HG03378 (cell line): ENCODE measurements around the gene RPS26.
"Not testable (repeated sequence)": the region's sequence is repeated elsewhere in the genome, so short reads cannot be mapped to it uniquely, and the experiment has no call there.

Source experiments
- ATAC-seq: cut with Tn5 transposase; IDR thresholded peaks from one replicate; pipeline ENCODE4 v1.9.1; 2021; ENCODE audit warnings: mild to moderate bottlenecking, moderate library complexity; ENCODE audit not compliant: unreplicated experiment

The RPS26 gene

DNA sequence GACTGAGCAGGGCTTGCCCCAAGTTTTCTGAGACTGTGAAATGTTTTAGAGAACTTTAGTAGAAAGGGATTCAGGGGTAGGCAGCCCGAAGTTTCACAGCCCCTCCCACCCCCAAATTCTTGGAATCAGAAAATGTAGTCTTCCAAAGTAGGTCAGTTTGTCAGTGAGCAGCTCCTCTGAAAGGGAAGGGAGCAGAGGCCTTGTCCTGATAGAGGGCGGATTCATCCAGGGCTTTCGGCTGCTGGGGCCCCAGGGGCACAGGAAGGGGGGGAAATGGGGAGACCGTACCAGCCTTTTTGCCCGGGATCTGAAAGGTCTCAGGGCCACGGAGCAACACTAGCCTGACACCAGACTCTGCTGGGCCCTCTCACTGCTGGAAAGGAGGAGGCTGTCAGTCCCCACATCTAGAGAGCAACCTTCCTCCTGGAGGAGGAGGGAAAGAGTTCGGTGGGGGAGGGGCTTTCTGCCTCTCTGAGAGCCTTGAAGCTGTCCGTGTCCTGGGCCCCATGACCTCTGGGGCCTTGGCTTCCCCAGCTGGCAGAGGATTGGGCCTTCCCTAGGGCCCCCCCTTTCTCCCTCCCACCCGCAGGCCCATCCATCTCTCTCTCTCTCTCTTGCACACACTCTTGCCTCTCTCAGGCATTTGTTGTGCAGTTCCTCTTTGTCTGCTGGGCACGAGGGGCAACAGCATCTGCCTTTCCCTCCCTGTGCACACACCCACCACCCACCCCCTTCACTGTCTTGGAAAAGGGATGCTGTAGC is 21.1 kb upstream of the RPS26 start, which contains the start of gene IKZF4:
Gene IKZF4, plus strand, starts transcription at position 621 of the 762 bp plus-strand sequence. CDS start 451 bp downstream, outside the sequence.
- no peak for ATAC-seq

GRCh38 chr12:56021889-56022497 is 19.7 kb upstream of the RPS26 start:
- ATAC-seq: no peak

DNA sequence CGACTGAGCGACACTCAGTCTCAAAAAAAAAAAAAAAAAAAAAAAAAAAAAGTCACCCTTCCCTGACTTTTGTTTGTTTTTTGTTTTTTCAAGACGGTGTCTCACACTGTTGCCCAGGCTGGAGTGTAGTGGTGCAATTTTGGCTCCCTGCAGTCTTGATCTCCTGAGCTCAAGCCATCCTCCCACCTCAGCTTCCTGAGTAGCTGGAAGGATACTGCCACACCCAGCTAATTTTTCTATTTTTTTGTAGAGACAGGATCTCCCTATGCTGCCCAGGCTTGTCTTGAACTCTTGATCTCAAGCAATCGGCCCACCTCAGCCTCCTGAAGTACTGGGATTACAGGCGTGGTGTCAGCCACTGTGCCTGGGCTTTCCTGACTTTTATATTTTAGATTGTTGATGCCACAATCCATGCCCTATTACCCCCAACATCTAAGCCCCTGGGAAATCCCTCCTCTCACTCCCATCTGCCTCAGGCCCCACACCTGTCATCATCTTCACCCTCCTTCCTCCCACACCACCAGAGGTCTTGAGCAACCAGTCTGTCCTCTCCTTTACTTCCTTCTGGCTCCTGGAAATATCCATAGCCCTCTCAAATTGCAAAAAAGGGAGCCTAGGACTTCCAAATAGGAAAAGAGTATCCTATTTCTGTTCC is 13.1 kb upstream of the RPS26 start:
- ATAC-seq: no peak

DNA sequence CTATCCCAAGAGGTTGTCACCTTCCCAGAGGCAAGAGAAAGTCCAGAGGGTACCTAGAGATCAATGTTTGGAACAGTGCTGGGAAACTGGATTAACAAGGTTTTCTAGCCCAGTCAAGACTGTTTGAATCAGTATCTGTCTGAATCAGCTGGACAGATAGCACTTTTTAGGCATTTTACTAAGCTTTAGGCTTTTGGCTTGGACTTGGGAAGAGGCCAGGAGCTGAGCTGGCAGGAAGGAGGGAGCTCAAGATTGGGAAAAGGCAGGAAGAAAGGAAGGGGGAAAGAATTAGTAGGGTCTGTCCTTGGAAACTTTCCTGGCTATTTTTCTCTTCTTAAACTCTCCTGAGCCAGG is 12.6 kb upstream of the RPS26 start:
- no peak for ATAC-seq

DNA sequence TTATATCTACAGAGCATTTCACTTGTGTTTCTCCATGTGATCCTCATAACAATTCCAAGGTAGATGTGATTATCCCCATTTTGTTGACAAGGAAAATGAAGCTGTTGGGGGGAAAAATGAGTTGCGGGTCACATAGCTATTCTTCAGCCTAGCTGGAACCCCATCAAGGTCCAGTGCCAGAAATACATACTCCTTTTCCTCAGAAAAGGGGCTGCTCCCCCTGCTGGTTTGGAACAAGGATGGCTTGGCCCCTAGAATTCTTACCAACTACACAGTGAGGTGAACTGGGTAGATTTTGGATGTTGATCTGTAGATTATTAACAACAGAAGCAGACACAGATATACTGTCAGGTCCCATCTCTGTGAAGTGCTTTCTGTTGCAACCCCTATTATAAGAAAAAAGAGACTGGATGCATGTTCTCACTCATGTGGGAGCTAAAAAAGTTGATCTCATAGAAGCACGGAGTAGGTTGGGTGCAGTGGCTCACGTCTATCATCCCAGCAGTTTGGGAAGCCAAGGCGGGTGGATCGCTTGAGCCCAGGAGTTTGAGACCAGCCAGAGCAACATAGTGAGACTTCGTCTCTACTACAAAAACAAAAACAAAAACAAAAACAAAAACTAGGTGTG is 11.9 kb upstream of the RPS26 start:
- ATAC-seq: no peak

- ATAC-seq: no peak
Observed at GRCh38 chr12:56031987-56032386, 9.7 kb upstream of the RPS26 start.

DNA sequence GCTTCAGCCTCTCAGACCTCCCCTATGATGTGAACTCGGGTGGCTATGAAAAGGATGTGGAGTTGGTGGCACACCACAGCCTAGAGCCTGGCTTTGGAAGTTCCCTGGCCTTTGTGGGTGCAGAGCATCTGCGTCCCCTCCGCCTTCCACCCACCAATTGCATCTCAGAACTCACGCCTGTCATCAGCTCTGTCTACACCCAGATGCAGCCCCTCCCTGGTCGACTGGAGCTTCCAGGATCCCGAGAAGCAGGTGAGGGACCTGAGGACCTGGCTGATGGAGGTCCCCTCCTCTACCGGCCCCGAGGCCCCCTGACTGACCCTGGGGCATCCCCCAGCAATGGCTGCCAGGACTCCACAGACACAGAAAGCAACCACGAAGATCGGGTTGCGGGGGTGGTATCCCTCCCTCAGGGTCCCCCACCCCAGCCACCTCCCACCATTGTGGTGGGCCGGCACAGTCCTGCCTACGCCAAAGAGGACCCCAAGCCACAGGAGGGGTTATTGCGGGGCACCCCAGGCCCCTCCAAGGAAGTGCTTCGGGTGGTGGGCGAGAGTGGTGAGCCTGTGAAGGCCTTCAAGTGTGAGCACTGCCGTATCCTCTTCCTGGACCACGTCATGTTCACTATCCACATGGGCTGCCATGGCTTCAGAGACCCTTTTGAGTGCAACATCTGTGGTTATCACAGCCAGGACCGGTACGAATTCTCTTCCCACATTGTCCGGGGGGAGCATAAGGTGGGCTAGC is 7.0 kb upstream of the RPS26 start:
- ATAC-seq: no peak

DNA sequence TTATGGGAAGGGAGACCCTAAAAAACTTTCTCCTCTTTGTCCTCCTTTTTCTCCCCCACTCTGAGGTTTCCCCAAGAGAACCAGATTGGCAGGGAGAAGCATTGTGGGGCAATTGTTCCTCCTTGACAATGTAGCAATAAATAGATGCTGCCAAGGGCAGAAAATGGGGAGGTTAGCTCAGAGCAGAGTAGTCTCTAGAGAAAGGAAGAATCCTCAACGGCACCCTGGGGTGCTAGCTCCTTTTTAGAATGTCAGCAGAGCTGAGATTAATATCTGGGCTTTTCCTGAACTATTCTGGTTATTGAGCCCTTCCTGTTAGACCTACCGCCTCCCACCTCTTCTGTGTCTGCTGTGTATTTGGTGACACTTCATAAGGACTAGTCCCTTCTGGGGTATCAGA is 4.6 kb upstream of the RPS26 start:
- no peak for ATAC-seq

GRCh38 chr12:56038022-56038655 is 3.6 kb upstream of the RPS26 start:
- no peak for ATAC-seq

GRCh38 chr12:56040151-56040550 is 1.6 kb upstream of the RPS26 start:
- no peak for ATAC-seq

- ATAC-seq: no peak
Observed at GRCh38 chr12:56040963-56041551, 661 bp upstream of the RPS26 start.

- not testable (repeated sequence) for ATAC-seq
Observed at GRCh38 chr12:56042430-56042813, 704 bp downstream of the RPS26 start.

- no peak for ATAC-seq
Observed at GRCh38 chr12:56042843-56043242, 1.1 kb downstream of the RPS26 start.

DNA sequence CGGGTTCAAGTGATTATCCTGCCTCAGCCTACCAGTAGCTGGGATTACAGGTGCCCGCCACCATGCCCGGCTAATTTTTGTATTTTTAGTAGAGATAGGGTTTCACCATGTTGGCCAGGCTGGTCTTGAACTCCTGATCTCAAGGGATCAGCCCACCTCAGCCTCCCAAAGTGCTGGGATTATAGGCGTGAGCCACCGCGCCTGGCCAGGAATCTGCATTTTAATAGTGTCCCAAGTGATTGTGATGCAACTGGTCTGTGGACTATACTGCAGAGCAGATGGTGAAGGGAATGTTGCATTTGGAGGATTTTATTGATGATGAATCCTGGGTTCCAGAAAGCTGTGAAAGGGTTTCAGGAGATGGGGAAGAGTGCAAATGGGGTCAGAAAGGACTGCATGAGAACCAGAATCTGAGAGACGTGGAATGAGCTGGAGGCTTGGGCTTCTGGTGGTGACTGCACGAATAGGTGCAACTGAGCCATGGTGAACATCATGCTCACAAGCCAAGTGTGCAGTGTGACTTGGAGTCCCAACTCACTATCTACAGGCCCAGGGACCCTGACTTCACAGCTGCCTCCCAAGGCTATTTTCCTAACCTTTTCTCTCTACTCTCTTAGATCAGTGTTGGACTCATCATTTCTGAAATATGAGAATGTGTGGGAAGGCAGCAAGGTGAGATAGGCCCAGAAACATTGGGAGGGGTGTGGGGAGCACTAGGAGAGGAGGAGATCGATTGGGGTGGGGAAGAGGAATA is 4.5 kb downstream of the RPS26 start:
- ATAC-seq: no peak

DNA sequence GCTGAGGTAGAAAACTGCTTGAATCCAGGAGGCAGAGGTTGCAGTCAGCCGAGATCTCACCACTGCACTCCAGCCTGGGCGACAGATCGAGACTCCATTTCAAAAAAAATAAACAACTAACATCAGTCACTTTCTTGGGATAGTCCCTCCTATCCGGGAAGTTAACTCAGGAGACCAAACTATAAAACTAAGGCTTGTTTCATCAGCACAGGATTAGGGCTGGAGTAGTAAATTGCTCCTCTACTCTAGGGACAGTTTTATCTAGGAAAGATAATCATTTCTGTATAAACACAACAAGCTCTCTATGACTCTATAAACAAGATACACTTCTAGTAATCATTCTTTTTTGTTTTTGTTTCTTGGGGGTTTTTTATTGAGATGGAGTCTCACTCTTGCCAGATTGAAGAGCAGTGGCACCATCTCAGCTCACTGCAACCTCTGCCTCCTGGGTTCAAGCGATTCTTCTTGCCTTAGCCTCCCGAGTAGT is 11.7 kb downstream of the RPS26 start:
- no peak for ATAC-seq

DNA sequence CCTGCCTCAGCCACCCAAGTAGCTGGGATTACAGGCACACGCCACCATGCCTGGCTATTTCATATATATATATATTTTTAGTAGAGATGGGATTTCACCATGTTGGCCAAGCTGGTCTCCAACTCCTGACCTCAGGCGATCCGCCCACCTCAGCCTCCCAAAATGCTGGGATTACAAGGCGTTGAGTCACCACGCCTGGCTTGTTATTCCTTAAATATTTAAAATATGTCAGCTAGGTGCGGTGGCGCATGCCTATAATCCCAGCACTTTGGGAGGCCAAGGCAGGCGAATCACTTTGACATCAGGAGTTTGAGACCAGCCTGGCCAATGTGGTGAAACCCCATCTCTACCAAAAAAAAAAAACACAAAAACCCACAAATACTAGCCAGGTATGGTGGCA is 18.2 kb downstream of the RPS26 start:
- not testable (repeated sequence) for ATAC-seq

DNA sequence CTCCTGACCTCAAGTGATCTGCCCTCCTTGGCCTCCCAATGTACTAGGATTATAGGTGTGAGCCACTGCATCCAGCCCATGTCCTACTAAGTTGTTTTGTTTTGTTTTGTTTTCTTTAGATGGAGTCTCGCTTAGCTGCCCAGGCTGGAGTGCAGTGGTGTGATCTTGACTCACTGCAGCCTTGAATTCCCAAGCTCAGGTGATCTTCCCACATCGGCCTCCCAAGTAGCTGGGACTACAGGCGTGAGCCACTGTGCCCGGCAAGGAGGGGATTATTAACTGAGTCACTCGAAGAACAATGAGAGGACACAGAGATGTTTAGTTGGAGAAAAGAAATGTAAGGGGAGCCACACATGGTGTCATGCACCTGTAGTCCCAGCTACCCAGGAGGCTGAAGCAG is 20.3 kb downstream of the RPS26 start:
- no peak for ATAC-seq

DNA sequence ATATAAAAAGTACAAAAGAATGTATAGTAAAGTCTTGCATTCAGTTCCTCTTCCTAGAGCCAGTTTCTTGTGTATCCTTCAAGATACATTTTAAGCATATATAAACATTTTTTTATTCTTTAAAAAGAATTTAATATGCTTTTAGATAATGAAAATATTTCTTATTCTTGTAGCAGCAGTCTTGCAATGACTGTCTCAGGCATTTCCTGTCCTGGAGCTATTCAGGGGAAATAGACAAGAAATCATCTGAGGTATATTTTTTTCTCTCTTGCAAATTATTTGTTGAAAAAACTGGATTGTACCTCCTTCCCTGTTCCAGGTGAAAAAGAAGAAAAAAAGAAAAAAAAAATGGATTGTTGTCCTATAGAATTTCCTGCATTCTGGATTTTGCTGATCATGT is 21.3 kb downstream of the RPS26 start:
- no peak for ATAC-seq

DNA sequence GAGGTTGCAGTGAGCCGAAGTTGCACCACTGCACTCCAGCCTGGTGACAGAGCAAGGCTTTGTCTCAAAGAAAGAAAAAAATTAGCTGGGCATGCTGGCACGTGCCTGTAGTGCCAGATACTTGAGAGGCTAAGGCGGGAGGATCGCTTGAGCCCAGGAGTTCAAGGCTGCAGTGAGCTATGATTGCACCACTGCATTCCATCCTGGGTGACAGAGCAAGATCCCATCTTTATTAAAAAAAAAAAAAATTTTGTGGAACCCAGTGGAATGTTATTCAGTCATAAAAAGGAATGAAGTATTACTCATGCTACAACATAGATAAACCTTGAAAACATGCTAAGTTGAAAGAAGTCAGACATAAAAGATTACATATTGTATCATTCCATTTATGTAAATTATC is 29.9 kb downstream of the RPS26 start:
- no peak for ATAC-seq
